GM18519 (cell line): ENCODE data around the gene CDC5L.

Experiments used
- ATAC-seq: cut with Tn5 transposase; IDR thresholded peaks from one replicate; pipeline ENCODE4 v1.9.1; 2021; ENCODE audit warnings: mild to moderate bottlenecking, moderate library complexity; ENCODE audit not compliant: unreplicated experiment, low FRiP score

Gene CDC5L

GRCh38 chr6:44410363-44410762, 22.9 kb downstream of the CDC5L start:
- ATAC-seq = no peak

- no peak for ATAC-seq
These were observed 23.6 kb downstream of the CDC5L start for GRCh38 chr6:44411141-44411540.

- no peak for ATAC-seq
These were observed 27.9 kb downstream of the CDC5L start for GRCh38 chr6:44415449-44415848.

- no peak for ATAC-seq
These were observed 28.5 kb downstream of the CDC5L start for GRCh38 chr6:44415873-44416502.

GRCh38 chr6:44422531-44422930, 35.0 kb downstream of the CDC5L start:
- ATAC-seq = no peak

- ATAC-seq = no peak
These were observed 35.8 kb downstream of the CDC5L start for GRCh38 chr6:44423306-44423705.

- ATAC-seq = no peak
These were observed 38.4 kb downstream of the CDC5L start for GRCh38 chr6:44425951-44426350.

GRCh38 chr6:44428682-44429081, 41.2 kb downstream of the CDC5L start:
- no peak for ATAC-seq

GRCh38 chr6:44430326-44430725, 42.8 kb downstream of the CDC5L start:
- no peak for ATAC-seq

GRCh38 chr6:44431118-44431725, 43.7 kb downstream of the CDC5L start:
- ATAC-seq = no peak

- no peak for ATAC-seq
These were observed 44.7 kb downstream of the CDC5L start for GRCh38 chr6:44432227-44432626.

- no peak for ATAC-seq
These were observed 45.2 kb downstream of the CDC5L start for GRCh38 chr6:44432726-44433125.

GRCh38 chr6:44435500-44435899, 48.0 kb downstream of the CDC5L start:
- no peak for ATAC-seq

- ATAC-seq = no peak
These were observed 51.3 kb downstream of the CDC5L start for GRCh38 chr6:44438827-44439226.

GRCh38 chr6:44439270-44440045, 52.0 kb downstream of the CDC5L start:
- no peak for ATAC-seq

GRCh38 chr6:44441091-44441855, 53.8 kb downstream of the CDC5L start:
- ATAC-seq = no peak

- no peak for ATAC-seq
These were observed 54.7 kb downstream of the CDC5L start for GRCh38 chr6:44442236-44442635.

GRCh38 chr6:44442833-44443444, 55.4 kb downstream of the CDC5L start:
- ATAC-seq = no peak

- no peak for ATAC-seq
These were observed 57.3 kb downstream of the CDC5L start for GRCh38 chr6:44444853-44445252.

- ATAC-seq = no peak
These were observed 59.3 kb downstream of the CDC5L start for GRCh38 chr6:44446626-44447300.
